Inflammatory macrophage treated with lipopolysaccharide for 4 hours (primary cell): ENCODE results near the gene METTL21C.

Source experiments
- DNase-seq: peaks from one replicate; pipeline ENCODE4 v3.0.0-alpha.2; 2020

The METTL21C gene

DNA sequence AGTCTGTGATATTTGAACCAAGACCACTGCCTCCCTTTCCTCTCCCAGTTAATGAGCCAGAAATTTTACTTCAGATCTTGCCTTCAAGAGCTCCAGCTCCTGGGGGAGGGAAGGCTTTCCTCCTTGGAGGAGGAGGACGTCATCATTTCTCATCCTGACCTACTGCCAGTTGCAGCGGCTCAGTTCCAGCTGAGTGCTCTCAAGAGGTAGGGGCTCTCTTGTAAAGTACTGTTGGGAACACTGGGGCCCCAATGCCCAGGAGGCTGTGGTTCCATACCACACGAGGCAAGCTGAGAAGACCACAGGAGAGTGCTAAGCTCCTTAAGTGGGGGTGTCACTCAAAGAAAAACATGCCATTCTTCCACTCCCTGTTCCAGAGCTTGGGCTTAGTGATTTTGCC, 36.2 kb downstream of the METTL21C start:
- DNase-seq = no peak

GRCh38 chr13:102657630-102658029, 37.2 kb downstream of the METTL21C start:
- DNase-seq = no peak

DNA sequence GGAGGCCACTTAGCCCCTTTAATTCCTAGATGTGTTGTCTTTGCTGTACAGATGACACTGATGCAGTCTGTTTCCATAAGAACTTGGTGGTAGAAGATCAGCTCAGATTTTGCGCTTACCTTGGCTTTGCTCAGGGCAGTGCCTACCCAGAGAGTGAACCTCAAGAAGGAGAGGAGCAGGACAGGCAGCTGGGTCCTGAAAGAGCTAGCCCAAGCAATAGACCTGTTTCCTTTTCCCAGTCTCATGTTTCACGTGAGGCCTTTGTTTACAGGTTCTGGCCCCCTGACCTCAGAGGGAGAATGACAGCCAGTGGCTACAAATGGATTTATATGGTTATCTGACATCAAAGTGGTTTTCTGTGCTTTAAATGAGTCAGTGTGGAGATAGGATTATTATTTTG, 40.1 kb downstream of the METTL21C start:
- no peak for DNase-seq

GRCh38 chr13:102651892-102652291, 43.0 kb downstream of the METTL21C start:
- no peak for DNase-seq

DNA sequence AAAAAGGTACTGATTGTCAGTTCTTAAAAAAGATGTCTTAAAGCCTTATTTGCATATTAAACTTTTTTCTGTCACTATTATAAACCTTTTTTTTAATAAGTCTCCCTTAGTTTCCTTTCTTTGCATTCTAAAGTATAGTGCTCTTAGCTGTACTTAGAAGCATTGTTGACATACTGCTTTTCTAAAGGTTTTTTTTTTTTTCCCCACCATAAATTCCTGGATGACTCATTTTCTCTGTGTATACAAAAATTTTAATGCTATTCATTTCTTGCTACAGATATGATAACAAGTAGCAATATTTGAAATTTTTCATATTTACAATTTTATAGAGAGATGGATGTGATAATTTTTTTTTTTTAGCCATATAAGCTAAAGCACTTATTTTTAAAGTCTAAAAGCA, 43.5 kb downstream of the METTL21C start:
- DNase-seq = no peak

DNA sequence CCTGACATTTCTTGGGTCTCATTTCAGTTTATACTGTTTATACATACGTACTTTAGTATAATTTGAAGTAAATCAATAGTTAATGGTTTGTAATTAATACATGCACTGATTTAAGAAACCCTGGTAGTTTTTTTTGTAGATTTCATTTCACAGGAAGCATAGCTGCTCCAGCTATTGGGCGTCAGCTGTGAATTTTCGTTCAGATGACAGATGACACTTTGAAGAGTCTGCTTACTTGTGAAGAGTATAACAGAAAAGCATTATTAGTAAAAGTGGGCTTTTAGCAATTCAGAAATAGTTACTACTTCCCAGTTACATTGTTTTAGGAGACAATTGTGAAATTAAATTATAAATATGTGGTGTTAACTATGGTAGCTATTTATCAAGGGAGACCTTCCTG, 44.4 kb downstream of the METTL21C start:
- no peak for DNase-seq

- no peak for DNase-seq
Observed at GRCh38 chr13:102648046-102648445, 46.8 kb downstream of the METTL21C start.

DNA sequence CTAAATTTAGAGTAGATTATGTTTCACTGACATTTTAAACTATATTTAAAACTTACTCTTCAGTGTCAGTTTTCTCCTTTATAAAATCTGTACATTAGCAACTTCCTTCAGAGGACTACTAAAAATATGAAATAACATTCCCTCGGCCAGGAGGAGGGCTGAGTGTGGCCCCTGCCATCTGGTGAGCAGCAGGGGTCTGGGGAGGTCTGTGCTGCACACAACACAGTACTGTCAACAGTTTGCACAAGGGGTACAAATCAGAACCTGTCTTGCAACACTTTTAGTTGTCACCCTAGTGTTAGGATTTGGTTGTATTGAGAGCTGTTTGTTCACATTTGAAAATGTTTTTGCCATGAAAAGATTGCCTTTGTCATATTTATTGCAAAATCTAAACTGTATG, 49.1 kb downstream of the METTL21C start:
- no peak for DNase-seq

DNA sequence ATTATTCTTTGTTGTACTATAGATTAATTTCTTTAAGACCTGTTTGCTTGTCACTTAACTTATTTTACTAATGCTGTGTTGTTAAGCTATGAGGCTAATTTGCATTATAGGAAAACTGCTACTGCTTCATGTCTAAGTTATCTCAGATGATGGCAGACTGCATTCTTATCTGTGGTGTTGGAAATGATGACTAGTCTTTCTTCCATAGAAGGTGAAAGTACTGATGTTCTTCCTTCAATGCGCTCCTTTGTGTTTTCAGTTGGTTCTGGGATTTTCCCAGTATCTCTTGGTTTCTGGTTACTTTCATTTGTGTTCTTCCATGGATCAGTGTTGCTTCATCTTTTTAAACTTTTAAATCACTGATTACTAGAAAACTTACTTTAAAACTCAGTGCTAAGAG, 51.2 kb downstream of the METTL21C start:
- no peak for DNase-seq

- DNase-seq = no peak
Observed at GRCh38 chr13:102642475-102642874, 52.4 kb downstream of the METTL21C start.

DNA sequence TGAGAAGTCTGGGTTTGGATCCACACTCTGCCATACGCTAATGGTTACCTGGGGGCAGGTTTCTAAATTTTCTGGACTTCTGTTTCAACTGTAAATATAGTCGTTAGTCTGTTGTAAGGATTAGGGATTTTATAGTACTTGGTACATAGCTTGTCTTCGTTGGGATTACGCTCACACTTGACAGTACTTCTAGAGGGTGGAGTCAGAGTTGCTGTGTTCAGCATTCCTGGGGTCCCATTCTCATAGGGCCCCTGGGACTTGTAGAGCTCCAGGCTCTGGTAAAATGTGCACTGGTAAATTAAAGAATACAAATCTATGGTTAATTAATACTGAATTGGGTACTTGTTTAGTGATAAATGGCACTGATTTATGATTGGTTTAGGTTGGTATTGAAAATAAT, 52.8 kb downstream of the METTL21C start:
- DNase-seq = no peak

DNA sequence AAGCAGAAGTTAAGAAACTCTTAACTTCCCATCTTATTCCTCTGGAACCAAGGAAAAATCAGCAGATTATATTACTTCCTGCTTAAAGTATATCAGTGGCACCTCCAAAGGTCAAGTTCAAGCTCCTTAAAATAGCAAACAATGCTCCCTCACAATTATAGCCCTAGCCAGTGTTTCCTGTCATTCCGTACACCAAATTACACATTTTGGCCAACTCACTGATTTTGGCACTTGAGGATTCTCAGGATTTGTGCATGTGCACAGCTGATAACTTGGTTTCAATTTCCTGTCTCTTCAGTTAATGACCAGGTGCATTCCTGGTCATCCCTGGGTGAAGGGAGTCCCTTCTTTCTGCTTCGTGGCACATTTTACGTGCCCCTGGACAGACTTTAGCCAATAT, 56.1 kb downstream of the METTL21C start:
- DNase-seq = no peak
